Left cardiac atrium (tissue), 2 donors: ENCODE measurements around the gene UNC5A. TPM values are rescaled to one million over a fixed set of nuclear protein-coding genes. Genes with fewer than 3 reads are reported as not detected.

Source experiments
- total RNA-seq, 2 donors: library from RNA; stranded (reverse); fragmentation: NEBNext Ultra II Directional; extraction: Animal tissue kit (Norgen Biotek cat#: 25700); gene quantifications; one replicate each; pipeline ENCODE4 v1.2.1, GENCODE V29; 2021
- donor health status: DM: no; HTN: yes; CAD: no; lungs with severe emphysema.
- donor health status: DM: yes; HTN: yes; CAD: no.

UNC5A gene
- total RNA-seq, 2 donors from 2014 or later: 0.35 to 0.50 TPM

Other genes starting within 250 kb of the UNC5A start
- under 1 TPM; 0.81 to 0.97 TPM for gene GPRIN1, start 200.4 kb upstream of the UNC5A start, total RNA-seq
- 1 to 10 TPM in 1 of 2 donors, under 1 TPM in 1; 0.74 to 1.3 TPM for gene SNCB, start 180.0 kb upstream of the UNC5A start, total RNA-seq
- gene EIF4E1B, start 179.9 kb upstream of the UNC5A start, total RNA-seq: not detected
- gene TSPAN17, start 163.1 kb upstream of the UNC5A start, total RNA-seq: 10 to 100 TPM; 21.2 to 25.6 TPM
- 10 to 100 TPM in 1 of 2 donors, 1 to 10 TPM in 1; 9.2 to 16.8 TPM for gene HK3, start 88.8 kb downstream of the UNC5A start, total RNA-seq
- gene UIMC1, start 196.2 kb downstream of the UNC5A start, total RNA-seq: 10 to 100 TPM; 25.4 to 32.1 TPM
- gene ZNF346, start 212.1 kb downstream of the UNC5A start, total RNA-seq: 10 to 100 TPM in 1 of 2 donors, 1 to 10 TPM in 1; 9.9 to 11.6 TPM